GM12865 (cell line): ENCODE results near the gene CST8.

Experiments used
- DNase-seq: peaks from one replicate; pipeline ENCODE4 v3.0.0; 2010; ENCODE audit warnings: low read depth
- H3K4me3 ChIP-seq: 2 replicates; pipeline ENCODE4 v1.5.1; 2011; ENCODE audit warnings: mild to moderate bottlenecking, low read depth, low read length, control low read depth
- CTCF ChIP-seq: IDR thresholded peaks from 2 replicates; pipeline ENCODE4 v1.5.1; 2011; ENCODE audit warnings: low read length, control low read depth, low read depth, inconsistent platforms; ENCODE audit not compliant: insufficient read depth; ENCODE audit errors: missing control alignments

Gene CST8

GRCh38 chr20:23508449-23509229 is 17.7 kb downstream of the CST8 start:
- no peak overlapping the region for H3K4me3 ChIP-seq
- TF ChIP-seq CTCF, result no peak
- DNase-seq, result no peak

- no peak for TF ChIP-seq CTCF
- no peak for DNase-seq
- no peak overlapping the region for H3K4me3 ChIP-seq
These were observed 18.5 kb downstream of the CST8 start for GRCh38 chr20:23509247-23509913.

- H3K4me3 ChIP-seq, result no peak overlapping the region
- no peak for DNase-seq
- TF ChIP-seq CTCF, result no peak
These were observed 19.2 kb downstream of the CST8 start for GRCh38 chr20:23510000-23510590.

GRCh38 chr20:23513164-23513563 is 22.2 kb downstream of the CST8 start:
- DNase-seq, result no peak
- TF ChIP-seq CTCF, result no peak

GRCh38 chr20:23514848-23515247 is 23.9 kb downstream of the CST8 start:
- H3K4me3 ChIP-seq, result no peak overlapping the region
- no peak for TF ChIP-seq CTCF
- DNase-seq, result no peak

More at GRCh38 chr20:23513164-23513563, 22.2 kb downstream of the CST8 start:
- no peak overlapping the region for H3K4me3 ChIP-seq

- no peak for TF ChIP-seq CTCF
- DNase-seq, result peak; percentile 18
- H3K4me3 ChIP-seq, result no peak overlapping the region
These were observed 24.5 kb downstream of the CST8 start for GRCh38 chr20:23515250-23515939.
